NCI-H345 treated with DMSO at 0.1 percent for 48 hours (cell line): ENCODE data around the gene CNTN2.

Experiments
- DNase-seq: peaks from one replicate; lab custom pipeline; 2025; ENCODE audit not compliant: unreplicated experiment; lab: John Stamatoyannopoulos, UW

The CNTN2 gene

GRCh38 chr1:205052690-205053089 is 9.7 kb downstream of the CNTN2 start:
- no peak for DNase-seq

GRCh38 chr1:205053296-205053695 is 10.3 kb downstream of the CNTN2 start:
- DNase-seq, result no peak

GRCh38 chr1:205054013-205054412 is 11.0 kb downstream of the CNTN2 start:
- no peak for DNase-seq

- no peak for DNase-seq
Measured at GRCh38 chr1:205056188-205056611, 13.2 kb downstream of the CNTN2 start.

GRCh38 chr1:205056956-205057568 is 14.1 kb downstream of the CNTN2 start:
- DNase-seq, result no peak

- no peak for DNase-seq
Measured at GRCh38 chr1:205057808-205058575, 15.0 kb downstream of the CNTN2 start.

- no peak for DNase-seq
Measured at GRCh38 chr1:205058853-205059252, 15.8 kb downstream of the CNTN2 start.

GRCh38 chr1:205059660-205060059 is 16.6 kb downstream of the CNTN2 start:
- DNase-seq, result no peak

GRCh38 chr1:205060746-205061145 is 17.7 kb downstream of the CNTN2 start:
- no peak for DNase-seq

GRCh38 chr1:205061227-205061626 is 18.2 kb downstream of the CNTN2 start:
- DNase-seq, result no peak

GRCh38 chr1:205061665-205062069 is 18.7 kb downstream of the CNTN2 start:
- peak; percentile 62 for DNase-seq

- DNase-seq, result no peak
Measured at GRCh38 chr1:205062319-205062718, 19.3 kb downstream of the CNTN2 start.

- no peak for DNase-seq
Measured at GRCh38 chr1:205062895-205063294, 19.9 kb downstream of the CNTN2 start.

- DNase-seq, result no peak
Measured at GRCh38 chr1:205064301-205064700, 21.3 kb downstream of the CNTN2 start.

GRCh38 chr1:205064741-205065316 is 21.8 kb downstream of the CNTN2 start:
- DNase-seq, result no peak

GRCh38 chr1:205065666-205066065 is 22.7 kb downstream of the CNTN2 start:
- no peak for DNase-seq

- no peak for DNase-seq
Measured at GRCh38 chr1:205066141-205066818, 23.3 kb downstream of the CNTN2 start.

GRCh38 chr1:205067031-205067430 is 24.0 kb downstream of the CNTN2 start:
- no peak for DNase-seq

- no peak for DNase-seq
Measured at GRCh38 chr1:205068001-205068400, 25.0 kb downstream of the CNTN2 start.

- no peak for DNase-seq
Measured at GRCh38 chr1:205068457-205069040, 25.5 kb downstream of the CNTN2 start.

GRCh38 chr1:205069371-205070125 is 26.5 kb downstream of the CNTN2 start:
- no peak for DNase-seq
